Measurements from ENCODE around the gene TPM1. TPM values are rescaled to one million over a fixed set of nuclear protein-coding genes. Genes with fewer than 3 reads are reported as not detected.

Gene TPM1
- total and polyA plus RNA-seq, 8 donors = 230 to 2,605 (median 783) TPM

GRCh38 chr15:63013052-63013808 lies 29.3 kb upstream of the TPM1 start:
- peak overlapping the region in 2 of 5 donors; percentile 5 to 11 for H3K27ac ChIP-seq
- TF ChIP-seq CTCF (IDR thresholded peaks at IDR 0.05) = no peak
- no peak for TF ChIP-seq POLR2A (IDR thresholded peaks at IDR 0.05)
- TF ChIP-seq POLR2AphosphoS5 (IDR thresholded peaks at IDR 0.05) = no peak
- TF ChIP-seq EP300 (IDR thresholded peaks at IDR 0.05) = no peak
- no peaks in the 10 kb centered on the region for H3K36me3 ChIP-seq
- no peaks in the 10 kb centered on the region for H3K9me3 ChIP-seq
- 60 to 76% (median 66%) methylated on average over 11 of the region's 11 CpGs for WGBS, 5 donors
- DNase-seq = peak in 1 of 2 donors; percentile 63
- intact Hi-C loops (cut with DNase I; ENCODE audit: low total_unique reads) = no loop called here
- H3K4me1 ChIP-seq = peaks cover 0 to 17% (median 6%) of the 10 kb centered on the region in 4 donors
- no peaks in the 10 kb centered on the region for H3K27me3 ChIP-seq
- no peak overlapping the region for H3K4me3 ChIP-seq

GRCh38 chr15:63014578-63014977 lies 28.0 kb upstream of the TPM1 start:
- no peak for DNase-seq
- TF ChIP-seq EP300 (IDR thresholded peaks at IDR 0.05) = no peak
- no peak for TF ChIP-seq POLR2AphosphoS5 (IDR thresholded peaks at IDR 0.05)
- TF ChIP-seq CTCF (IDR thresholded peaks at IDR 0.05) = no peak
- no peak for TF ChIP-seq POLR2A (IDR thresholded peaks at IDR 0.05)
- Histone ChIP-seq H3K9me3 (no peaks in the 10 kb centered on the region), H3K4me3 (no peak overlapping the region), H3K4me1 (peaks cover 0 to 22% (median 7%) of the 10 kb centered on the region in 4 donors), H3K36me3 (no peaks in the 10 kb centered on the region), H3K27me3 (no peaks in the 10 kb centered on the region), H3K27ac (no peak overlapping the region)
- intact Hi-C loops (cut with DNase I; ENCODE audit: low total_unique reads) = no loop called here
- WGBS, 5 donors = 75 to 97% (median 86%) methylated on average over 4 of the region's 4 CpGs

GRCh38 chr15:63015618-63016017 lies 26.9 kb upstream of the TPM1 start:
- no peaks in the 10 kb centered on the region for H3K36me3 ChIP-seq
- no peaks in the 10 kb centered on the region for H3K9me3 ChIP-seq
- H3K27ac ChIP-seq = peak overlapping the region in 3 of 5 donors; percentile 1 to 45 (median 20)
- H3K4me3 ChIP-seq = no peak overlapping the region
- no peaks in the 10 kb centered on the region for H3K27me3 ChIP-seq
- intact Hi-C loops (cut with DNase I; ENCODE audit: low total_unique reads) = no loop called here
- DNase-seq = no peak
- peaks cover 0 to 29% (median 12%) of the 10 kb centered on the region in 4 donors for H3K4me1 ChIP-seq
- TF ChIP-seq POLR2A (IDR thresholded peaks at IDR 0.05) = no peak
- peak in 1 of 3 donors; percentile 28 for TF ChIP-seq POLR2AphosphoS5 (IDR thresholded peaks at IDR 0.05)
- no peak for TF ChIP-seq EP300 (IDR thresholded peaks at IDR 0.05)
- WGBS, 5 donors = 32 to 47% (median 42%) methylated on average over 1 of the region's 1 CpG

GRCh38 chr15:63016234-63016633 lies 26.3 kb upstream of the TPM1 start:
- Histone ChIP-seq H3K9me3 (no peaks in the 10 kb centered on the region), H3K4me1 (peaks cover 0 to 29% (median 12%) of the 10 kb centered on the region in 4 donors), H3K27me3 (no peaks in the 10 kb centered on the region), H3K4me3 (no peak overlapping the region), H3K27ac (peak overlapping the region in 2 of 5 donors; percentile 20 to 45), H3K36me3 (no peaks in the 10 kb centered on the region)
- 89 to 98% (median 90%) methylated on average over 2 of the region's 2 CpGs for WGBS, 5 donors
- TF ChIP-seq POLR2AphosphoS5 (IDR thresholded peaks at IDR 0.05) (no peak), POLR2A (IDR thresholded peaks at IDR 0.05) (no peak), CTCF (IDR thresholded peaks at IDR 0.05) (no peak), EP300 (IDR thresholded peaks at IDR 0.05) (no peak)
- DNase-seq = no peak
- intact Hi-C loops (cut with DNase I; ENCODE audit: low total_unique reads) = no loop called here

GRCh38 chr15:63018639-63019038 lies 23.9 kb upstream of the TPM1 start:
- TF ChIP-seq CTCF (IDR thresholded peaks at IDR 0.05) (no peak), POLR2AphosphoS5 (IDR thresholded peaks at IDR 0.05) (no peak), POLR2A (IDR thresholded peaks at IDR 0.05) (no peak), EP300 (IDR thresholded peaks at IDR 0.05) (no peak)
- H3K27ac ChIP-seq = no peak overlapping the region
- H3K4me3 ChIP-seq = no peak overlapping the region
- intact Hi-C loops (cut with DNase I; ENCODE audit: low total_unique reads) = no loop called here
- 90 to 100% (median 92%) methylated on average over 1 of the region's 1 CpG for WGBS, 5 donors
- no peaks in the 10 kb centered on the region for H3K9me3 ChIP-seq
- no peaks in the 10 kb centered on the region for H3K36me3 ChIP-seq
- no peaks in the 10 kb centered on the region for H3K27me3 ChIP-seq
- no peak for DNase-seq
- peaks cover 0 to 29% (median 10%) of the 10 kb centered on the region in 4 donors for H3K4me1 ChIP-seq
